Retina (tissue), 1 donor: ENCODE measurements around the gene SLC5A10.
A peak's percentile ranks its signal among the peaks of the same experiment; 100 is the strongest.
"Not testable (repeated sequence)": the region's sequence is repeated elsewhere in the genome, so short reads cannot be mapped to it uniquely, and the experiment has no call there.

Experiments
- DNase-seq: peaks from one replicate; pipeline ENCODE4 v3.0.0-alpha.2; 2016

Gene SLC5A10

GRCh38 chr17:19005789-19006430 lies 53.9 kb downstream of the SLC5A10 start:
- no peak for DNase-seq

GRCh38 chr17:19006698-19007097 lies 54.7 kb downstream of the SLC5A10 start:
- no peak for DNase-seq

GRCh38 chr17:19009970-19010369 lies 58.0 kb downstream of the SLC5A10 start:
- no peak for DNase-seq

- no peak for DNase-seq
These were observed 59.0 kb downstream of the SLC5A10 start for GRCh38 chr17:19010729-19011505.

- DNase-seq = no peak
These were observed 59.6 kb downstream of the SLC5A10 start for GRCh38 chr17:19011581-19011980.

GRCh38 chr17:19012171-19013080 lies 60.5 kb downstream of the SLC5A10 start:
- no peak for DNase-seq

GRCh38 chr17:19013226-19013625 lies 61.3 kb downstream of the SLC5A10 start:
- no peak for DNase-seq

GRCh38 chr17:19013806-19014627 lies 62.1 kb downstream of the SLC5A10 start:
- DNase-seq = no peak

GRCh38 chr17:19014628-19015215 lies 62.8 kb downstream of the SLC5A10 start:
- DNase-seq = no peak

- DNase-seq = no peak
These were observed 63.5 kb downstream of the SLC5A10 start for GRCh38 chr17:19015428-19015827.

- DNase-seq = no peak
These were observed 64.3 kb downstream of the SLC5A10 start for GRCh38 chr17:19016297-19016696.

GRCh38 chr17:19016881-19017280 lies 64.9 kb downstream of the SLC5A10 start:
- no peak for DNase-seq

- no peak for DNase-seq
These were observed 65.4 kb downstream of the SLC5A10 start for GRCh38 chr17:19017401-19017800.

GRCh38 chr17:19017804-19018599 lies 66.0 kb downstream of the SLC5A10 start:
- DNase-seq = no peak

GRCh38 chr17:19018600-19018950 lies 66.6 kb downstream of the SLC5A10 start:
- no peak for DNase-seq

GRCh38 chr17:19019041-19019941 lies 67.3 kb downstream of the SLC5A10 start:
- DNase-seq = peak; percentile 43

GRCh38 chr17:19020016-19020415 lies 68.1 kb downstream of the SLC5A10 start:
- no peak for DNase-seq

GRCh38 chr17:19021011-19021621 lies 69.2 kb downstream of the SLC5A10 start:
- not testable (repeated sequence) for DNase-seq

- no peak for DNase-seq
These were observed 69.7 kb downstream of the SLC5A10 start for GRCh38 chr17:19021622-19022083.

GRCh38 chr17:19022128-19022527 lies 70.2 kb downstream of the SLC5A10 start:
- DNase-seq = no peak
